Mucosa of rectum (tissue), 2 donors: Measurements from ENCODE around the gene FKBP7.
A peak's percentile ranks its signal among the peaks of the same experiment; 100 is the strongest.
"Not testable (repeated sequence)": the region's sequence is repeated elsewhere in the genome, so short reads cannot be mapped to it uniquely, and the experiment has no call there.

Source experiments
- H3K27ac ChIP-seq, 2 donors: one replicate each; pipeline ENCODE4 v1.7.0; 2013; ENCODE audit warnings: inconsistent platforms in 2 of 2, low read depth in 2 of 2, low read length in 2 of 2
- H3K27me3 ChIP-seq, 2 donors: one replicate each; pipeline ENCODE4 v1.7.0; 2013; ENCODE audit warnings: low read length in 2 of 2; ENCODE audit not compliant: control insufficient read depth in 2 of 2, insufficient read depth in 2 of 2
- H3K36me3 ChIP-seq, 2 donors: one replicate each; pipeline ENCODE4 v1.7.0; 2013; ENCODE audit warnings: low read length in 2 of 2; ENCODE audit not compliant: control insufficient read depth in 2 of 2, insufficient read depth in 2 of 2
- H3K4me1 ChIP-seq, 2 donors: one replicate each; pipeline ENCODE4 v1.7.0; 2013; ENCODE audit warnings: low read length in 2 of 2, mild to moderate bottlenecking in 1 of 2; ENCODE audit not compliant: control insufficient read depth in 2 of 2, insufficient read depth in 2 of 2
- H3K4me3 ChIP-seq, 2 donors: one replicate each; pipeline ENCODE4 v1.7.0; 2013; ENCODE audit warnings: low read length in 2 of 2
- H3K9ac ChIP-seq, 2 donors: one replicate each; pipeline ENCODE4 v1.7.0; 2013; ENCODE audit warnings: low read length in 2 of 2, low read depth in 1 of 2, mild to moderate bottlenecking in 1 of 2
- H3K9me3 ChIP-seq, 2 donors: one replicate each; pipeline ENCODE4 v1.7.0; 2013; ENCODE audit warnings: low read length in 2 of 2; ENCODE audit not compliant: control insufficient read depth in 2 of 2
- donor health status: healthy.
- donor health status: Normal muscosa, but diverticular disease.

FKBP7 gene

DNA sequence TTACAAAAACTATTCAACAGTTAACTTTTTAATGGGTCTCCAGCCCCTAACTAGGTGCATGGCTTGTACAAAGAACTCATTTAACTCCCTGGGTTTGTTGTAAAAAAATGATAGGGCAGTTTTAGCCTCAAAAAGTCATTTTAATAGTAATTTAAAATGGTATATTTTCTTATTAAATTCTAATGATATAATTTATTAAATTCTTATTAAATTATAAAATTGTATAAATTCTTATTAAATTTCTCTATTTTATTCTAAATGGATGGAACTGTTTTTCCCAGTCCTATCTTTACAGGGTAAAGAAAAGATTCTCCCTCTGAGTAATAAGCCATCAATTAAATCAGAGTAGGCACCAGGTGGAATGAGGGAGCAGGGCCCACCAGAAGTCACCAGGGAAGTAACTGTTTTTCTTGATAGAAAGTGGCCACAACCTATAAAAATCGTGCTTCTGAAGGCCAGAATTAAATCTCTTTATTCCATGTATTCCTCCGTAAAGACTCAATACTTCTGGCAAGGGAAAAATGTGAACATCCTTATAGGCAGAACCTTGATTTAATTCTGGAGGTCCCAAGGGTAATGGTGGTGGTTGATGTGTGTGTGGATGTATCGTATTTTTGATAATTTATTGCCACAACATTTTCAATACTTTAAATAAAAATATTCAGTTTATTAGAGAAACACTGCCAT is 814 bp downstream of the FKBP7 start:
- Histone ChIP-seq H3K4me3 (peak overlapping the region; percentile 91 to 100), H3K4me1 (peaks cover 18 to 24% of the 10 kb centered on the region in 2 donors), H3K36me3 (no peaks in the 10 kb centered on the region)

DNA sequence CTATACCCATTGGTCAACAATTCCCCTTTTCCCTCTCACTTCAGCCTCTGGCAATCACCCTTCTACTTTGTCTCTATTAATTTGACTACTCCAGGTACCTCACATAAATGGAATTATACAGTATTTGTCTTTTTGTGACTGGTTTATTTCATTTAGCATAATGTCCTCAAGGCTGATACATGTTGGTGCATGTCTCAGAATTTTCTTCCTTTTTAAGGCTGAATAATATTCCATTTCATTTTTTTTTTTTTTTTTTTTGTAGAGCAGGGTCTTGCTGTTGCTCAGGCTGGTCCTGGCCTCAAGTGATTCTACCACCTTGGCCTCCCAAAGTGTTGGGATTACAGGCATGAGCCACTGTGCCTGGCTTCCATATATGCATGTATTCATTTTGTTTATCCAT is 1.9 kb downstream of the FKBP7 start:
- H3K36me3 ChIP-seq = no peaks in the 10 kb centered on the region
- no peak overlapping the region for H3K27ac ChIP-seq
- H3K4me1 ChIP-seq = peaks cover 7 to 15% of the 10 kb centered on the region in 2 donors
- H3K27me3 ChIP-seq = no peaks in the 10 kb centered on the region
- no peaks in the 10 kb centered on the region for H3K9me3 ChIP-seq
- H3K9ac ChIP-seq = no peak overlapping the region
- no peak overlapping the region for H3K4me3 ChIP-seq

More for the DNA sequence above, 814 bp downstream of the FKBP7 start:
- Histone ChIP-seq H3K27me3 (no peaks in the 10 kb centered on the region), H3K27ac (no peak overlapping the region), H3K9ac (peak overlapping the region; percentile 88 to 99), H3K9me3 (no peaks in the 10 kb centered on the region)

GRCh38 chr2:178474560-178474959 is 3.8 kb downstream of the FKBP7 start:
- Histone ChIP-seq H3K4me1 (peaks cover 2 to 8% of the 10 kb centered on the region in 2 donors), H3K36me3 (no peaks in the 10 kb centered on the region), H3K27me3 (no peaks in the 10 kb centered on the region), H3K4me3 (no peak overlapping the region), H3K9me3 (no peaks in the 10 kb centered on the region), H3K27ac (no peak overlapping the region), H3K9ac (no peak overlapping the region)

DNA sequence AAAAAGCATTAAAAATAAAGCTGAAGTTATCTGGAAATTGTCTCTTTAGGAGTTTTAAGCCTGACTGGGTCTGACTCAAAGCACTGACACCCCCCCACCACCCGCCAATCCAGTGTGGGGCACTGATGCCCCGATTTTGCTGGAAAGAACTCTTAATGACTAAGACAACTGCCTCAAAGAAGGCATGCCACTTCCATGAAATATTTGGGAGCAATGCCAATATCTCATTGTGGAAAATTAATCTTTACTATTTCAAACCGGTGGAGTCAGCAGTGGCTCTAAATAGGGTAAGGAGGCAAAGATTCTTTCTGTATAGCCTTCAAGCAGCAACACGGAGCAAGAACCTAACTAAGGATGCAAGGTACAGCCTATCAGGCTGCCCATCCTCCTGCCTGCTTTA is 4.5 kb downstream of the FKBP7 start:
- no peaks in the 10 kb centered on the region for H3K27me3 ChIP-seq
- H3K4me3 ChIP-seq = no peak overlapping the region
- H3K9me3 ChIP-seq = no peaks in the 10 kb centered on the region
- no peak overlapping the region for H3K9ac ChIP-seq
- H3K27ac ChIP-seq = no peak overlapping the region
- no peaks in the 10 kb centered on the region for H3K36me3 ChIP-seq
- H3K4me1 ChIP-seq = peaks cover 0 to 4% of the 10 kb centered on the region in 2 donors

DNA sequence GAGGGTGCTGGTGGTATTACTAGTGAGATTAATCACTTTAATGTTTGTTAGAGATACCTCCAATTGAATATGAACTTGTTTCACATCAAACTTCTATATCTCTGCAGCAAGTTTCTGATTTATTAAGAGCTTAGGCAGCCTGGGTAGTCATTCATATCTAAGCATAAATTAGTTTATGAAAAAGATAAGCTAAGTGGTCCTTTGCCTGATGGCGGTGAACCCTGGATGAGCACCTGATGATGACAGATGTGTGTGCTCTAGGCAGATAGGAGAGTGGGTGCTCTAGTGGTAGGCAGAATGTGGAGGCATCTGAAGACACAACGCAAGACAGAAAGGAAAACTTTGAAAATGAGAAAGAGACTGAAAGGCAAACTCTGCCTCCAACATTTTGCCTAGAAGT is 5.0 kb downstream of the FKBP7 start:
- Histone ChIP-seq H3K9me3 (no peaks in the 10 kb centered on the region), H3K4me3 (no peak overlapping the region), H3K27ac (no peak overlapping the region), H3K9ac (no peak overlapping the region), H3K27me3 (no peaks in the 10 kb centered on the region), H3K36me3 (no peaks in the 10 kb centered on the region), H3K4me1 (no peaks in the 10 kb centered on the region)

DNA sequence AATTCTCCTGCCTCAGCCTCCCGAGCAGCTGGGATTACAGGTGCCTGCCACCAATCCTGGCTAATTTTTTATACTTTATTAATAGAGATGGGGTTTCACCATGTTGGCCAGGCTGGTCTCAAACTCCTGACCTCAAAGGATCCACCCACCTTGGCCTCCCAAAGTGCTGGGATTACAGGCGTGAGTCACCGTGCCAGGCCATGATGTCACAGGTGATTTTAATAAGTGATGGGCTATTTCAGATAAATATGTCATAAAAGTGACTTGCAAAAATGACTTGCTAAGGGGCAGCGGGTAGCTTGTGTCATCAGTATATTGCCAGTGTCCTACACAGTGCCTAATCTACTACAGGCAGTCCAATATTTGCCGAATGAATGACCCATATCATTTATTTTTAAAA is 7.1 kb downstream of the FKBP7 start:
- not testable (repeated sequence) for H3K27ac ChIP-seq, H3K36me3 ChIP-seq, H3K4me3 ChIP-seq, H3K9me3 ChIP-seq, H3K27me3 ChIP-seq, H3K4me1 ChIP-seq, H3K9ac ChIP-seq

GRCh38 chr2:178469219-178469849 is 9.1 kb downstream of the FKBP7 start:
- Histone ChIP-seq H3K36me3 (peaks cover 0 to 7% of the 10 kb centered on the region in 2 donors), H3K27me3 (no peaks in the 10 kb centered on the region), H3K27ac (no peak overlapping the region), H3K9me3 (no peaks in the 10 kb centered on the region), H3K4me1 (no peaks in the 10 kb centered on the region), H3K9ac (no peak overlapping the region), H3K4me3 (no peak overlapping the region)

DNA sequence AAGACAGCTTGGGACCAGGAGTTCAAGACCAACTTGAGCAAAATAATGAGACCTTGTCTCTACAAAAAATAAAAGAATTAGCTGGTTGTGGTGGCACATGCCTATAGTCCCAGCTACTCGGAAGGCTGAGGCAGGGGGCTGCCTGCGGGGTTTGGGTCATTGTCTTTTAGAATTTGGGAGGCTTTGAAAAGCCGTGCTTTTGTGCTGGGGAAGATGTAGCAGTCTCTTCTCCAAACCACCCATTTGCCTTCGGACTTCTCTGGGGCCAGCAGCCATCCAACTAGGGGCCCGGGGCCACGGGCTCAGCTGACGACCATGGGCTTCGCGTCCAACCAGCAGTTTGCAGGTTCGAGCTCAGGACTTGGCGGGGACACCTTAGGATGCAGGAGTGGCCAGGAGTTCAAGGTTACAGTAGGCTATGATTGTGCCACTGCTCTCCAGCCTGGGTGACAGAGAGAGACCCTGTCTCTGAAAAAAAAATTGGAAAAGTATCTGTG is 21.0 kb downstream of the FKBP7 start:
- H3K4me1 ChIP-seq = no peaks in the 10 kb centered on the region
- no peaks in the 10 kb centered on the region for H3K27me3 ChIP-seq
- no peak overlapping the region for H3K4me3 ChIP-seq
- H3K36me3 ChIP-seq = no peaks in the 10 kb centered on the region
- no peak overlapping the region for H3K9ac ChIP-seq
- no peaks in the 10 kb centered on the region for H3K9me3 ChIP-seq
- no peak overlapping the region for H3K27ac ChIP-seq

DNA sequence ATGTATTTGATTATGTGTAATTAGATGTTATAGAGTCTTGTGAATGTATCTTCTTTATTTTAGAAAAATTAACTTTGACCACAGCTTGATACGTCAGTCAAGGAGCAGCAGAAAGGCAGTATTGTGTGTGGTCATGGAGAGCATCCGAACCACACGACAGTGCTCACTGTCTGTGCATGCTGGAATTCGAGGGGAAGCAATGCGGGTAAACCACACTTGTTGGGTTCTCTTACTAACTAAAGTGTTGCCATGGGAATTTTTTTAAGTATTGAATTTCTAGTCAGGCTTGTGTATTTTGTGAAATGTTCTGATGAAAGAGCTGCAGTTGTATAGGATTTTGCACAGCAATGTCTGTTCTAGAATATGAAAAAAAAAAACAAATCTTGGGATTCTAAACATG is 22.5 kb downstream of the FKBP7 start:
- Histone ChIP-seq H3K9ac (no peak overlapping the region), H3K9me3 (no peaks in the 10 kb centered on the region), H3K4me3 (no peak overlapping the region), H3K27me3 (no peaks in the 10 kb centered on the region), H3K36me3 (no peaks in the 10 kb centered on the region), H3K27ac (no peak overlapping the region), H3K4me1 (peaks cover 0 to 5% of the 10 kb centered on the region in 2 donors)

GRCh38 chr2:178452870-178453269 is 25.5 kb downstream of the FKBP7 start:
- peaks cover 0 to 8% of the 10 kb centered on the region in 2 donors for H3K36me3 ChIP-seq
- H3K4me1 ChIP-seq = peaks cover 11 to 15% of the 10 kb centered on the region in 2 donors
- H3K9ac ChIP-seq = no peak overlapping the region

More at GRCh38 chr2:178452870-178453269, 25.5 kb downstream of the FKBP7 start:
- no peak overlapping the region for H3K27ac ChIP-seq
- H3K9me3 ChIP-seq = no peaks in the 10 kb centered on the region
- H3K27me3 ChIP-seq = no peaks in the 10 kb centered on the region
- H3K4me3 ChIP-seq = no peak overlapping the region
